GM23338 (cell line): ENCODE results near the gene ZNF746.

Experiments
- CREB1 ChIP-seq: fragments of 250-450 bp; sonication (Bioruptor Pico); IDR thresholded peaks from 2 replicates; pipeline ENCODE4 v1.5.0; 2020; ENCODE audit warnings: low read depth, mild to moderate bottlenecking, moderate library complexity
- EZH2 ChIP-seq: fragments of 200-600 bp; sonication (generic); IDR thresholded peaks from one replicate; pipeline ENCODE4 v1.8.0; 2017; ENCODE audit warnings: antibody characterized with exemption, mild to moderate bottlenecking, low read depth; ENCODE audit not compliant: unreplicated experiment
- JUNB ChIP-seq: IDR thresholded peaks from one replicate; pipeline ENCODE4 v1.6.1; 2016; ENCODE audit warnings: antibody characterized with exemption; ENCODE audit not compliant: unreplicated experiment
- NANOG ChIP-seq: IDR thresholded peaks from 2 replicates; pipeline ENCODE4 v1.6.1; 2016; ENCODE audit warnings: antibody characterized with exemption, borderline replicate concordance
- POLR2AphosphoS5 ChIP-seq: IDR thresholded peaks from 2 replicates; pipeline ENCODE4 v1.6.1; 2016; ENCODE audit warnings: antibody characterized with exemption, low read depth
- TF ChIP-seq, protein P1 (sequence below), 2 experiments: fragments of 200-600 bp in 1 of 2; sonication (generic) in 1 of 2; conservative IDR thresholded peaks; 2 replicates each; pipeline versions ENCODE4 v1.5.1 to v1.6.1; 2016 to 2017; ENCODE audit warnings: antibody characterized with exemption in 2 of 2, low read depth in 2 of 2, mild to moderate bottlenecking in 2 of 2, moderate library complexity in 1 of 2
- TF ChIP-seq, protein P2 (sequence below): IDR thresholded peaks from one replicate; pipeline ENCODE4 v1.6.1; 2018; ENCODE audit warnings: antibody characterized with exemption; ENCODE audit not compliant: unreplicated experiment
- TF ChIP-seq, protein P3 (sequence below): fragments of 250-450 bp; sonication (Bioruptor Pico); IDR thresholded peaks from 2 replicates; pipeline ENCODE4 v1.5.0; 2020; ENCODE audit warnings: mild to moderate bottlenecking, moderate library complexity

DNA sequence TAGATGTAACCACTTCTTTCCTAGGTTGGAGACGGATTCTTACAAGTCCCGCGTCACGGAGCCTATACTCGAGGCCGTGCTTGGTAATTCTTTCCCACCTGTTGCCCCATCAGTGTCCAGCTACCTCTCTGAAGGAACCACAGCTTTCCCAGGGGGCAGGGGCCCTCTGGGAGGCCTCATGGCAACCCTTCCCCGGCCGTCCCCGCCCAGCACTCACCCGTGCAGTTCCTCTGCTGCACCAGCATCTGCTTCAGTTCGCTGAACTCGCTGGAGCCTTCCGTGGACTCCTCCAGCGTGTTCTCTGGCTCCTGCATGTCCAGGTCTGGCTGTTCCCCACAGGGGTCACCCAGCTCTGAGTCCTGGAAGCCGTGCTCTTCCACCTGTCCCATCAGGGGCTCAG is 61.3 kb downstream of the ZNF746 start:
- TF ChIP-seq, protein P1, sequence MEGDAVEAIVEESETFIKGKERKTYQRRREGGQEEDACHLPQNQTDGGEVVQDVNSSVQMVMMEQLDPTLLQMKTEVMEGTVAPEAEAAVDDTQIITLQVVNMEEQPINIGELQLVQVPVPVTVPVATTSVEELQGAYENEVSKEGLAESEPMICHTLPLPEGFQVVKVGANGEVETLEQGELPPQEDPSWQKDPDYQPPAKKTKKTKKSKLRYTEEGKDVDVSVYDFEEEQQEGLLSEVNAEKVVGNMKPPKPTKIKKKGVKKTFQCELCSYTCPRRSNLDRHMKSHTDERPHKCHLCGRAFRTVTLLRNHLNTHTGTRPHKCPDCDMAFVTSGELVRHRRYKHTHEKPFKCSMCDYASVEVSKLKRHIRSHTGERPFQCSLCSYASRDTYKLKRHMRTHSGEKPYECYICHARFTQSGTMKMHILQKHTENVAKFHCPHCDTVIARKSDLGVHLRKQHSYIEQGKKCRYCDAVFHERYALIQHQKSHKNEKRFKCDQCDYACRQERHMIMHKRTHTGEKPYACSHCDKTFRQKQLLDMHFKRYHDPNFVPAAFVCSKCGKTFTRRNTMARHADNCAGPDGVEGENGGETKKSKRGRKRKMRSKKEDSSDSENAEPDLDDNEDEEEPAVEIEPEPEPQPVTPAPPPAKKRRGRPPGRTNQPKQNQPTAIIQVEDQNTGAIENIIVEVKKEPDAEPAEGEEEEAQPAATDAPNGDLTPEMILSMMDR (conservative IDR thresholded peaks at IDR 0.05; ENCODE audit: low read depth in 2 of 2), result no peak
- TF ChIP-seq, protein P2, sequence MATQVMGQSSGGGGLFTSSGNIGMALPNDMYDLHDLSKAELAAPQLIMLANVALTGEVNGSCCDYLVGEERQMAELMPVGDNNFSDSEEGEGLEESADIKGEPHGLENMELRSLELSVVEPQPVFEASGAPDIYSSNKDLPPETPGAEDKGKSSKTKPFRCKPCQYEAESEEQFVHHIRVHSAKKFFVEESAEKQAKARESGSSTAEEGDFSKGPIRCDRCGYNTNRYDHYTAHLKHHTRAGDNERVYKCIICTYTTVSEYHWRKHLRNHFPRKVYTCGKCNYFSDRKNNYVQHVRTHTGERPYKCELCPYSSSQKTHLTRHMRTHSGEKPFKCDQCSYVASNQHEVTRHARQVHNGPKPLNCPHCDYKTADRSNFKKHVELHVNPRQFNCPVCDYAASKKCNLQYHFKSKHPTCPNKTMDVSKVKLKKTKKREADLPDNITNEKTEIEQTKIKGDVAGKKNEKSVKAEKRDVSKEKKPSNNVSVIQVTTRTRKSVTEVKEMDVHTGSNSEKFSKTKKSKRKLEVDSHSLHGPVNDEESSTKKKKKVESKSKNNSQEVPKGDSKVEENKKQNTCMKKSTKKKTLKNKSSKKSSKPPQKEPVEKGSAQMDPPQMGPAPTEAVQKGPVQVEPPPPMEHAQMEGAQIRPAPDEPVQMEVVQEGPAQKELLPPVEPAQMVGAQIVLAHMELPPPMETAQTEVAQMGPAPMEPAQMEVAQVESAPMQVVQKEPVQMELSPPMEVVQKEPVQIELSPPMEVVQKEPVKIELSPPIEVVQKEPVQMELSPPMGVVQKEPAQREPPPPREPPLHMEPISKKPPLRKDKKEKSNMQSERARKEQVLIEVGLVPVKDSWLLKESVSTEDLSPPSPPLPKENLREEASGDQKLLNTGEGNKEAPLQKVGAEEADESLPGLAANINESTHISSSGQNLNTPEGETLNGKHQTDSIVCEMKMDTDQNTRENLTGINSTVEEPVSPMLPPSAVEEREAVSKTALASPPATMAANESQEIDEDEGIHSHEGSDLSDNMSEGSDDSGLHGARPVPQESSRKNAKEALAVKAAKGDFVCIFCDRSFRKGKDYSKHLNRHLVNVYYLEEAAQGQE, result no peak
- TF ChIP-seq JUNB (no peak), EZH2 (no peak), POLR2AphosphoS5 (no peak), NANOG (no peak), CREB1 (no peak)
- TF ChIP-seq, protein P3, sequence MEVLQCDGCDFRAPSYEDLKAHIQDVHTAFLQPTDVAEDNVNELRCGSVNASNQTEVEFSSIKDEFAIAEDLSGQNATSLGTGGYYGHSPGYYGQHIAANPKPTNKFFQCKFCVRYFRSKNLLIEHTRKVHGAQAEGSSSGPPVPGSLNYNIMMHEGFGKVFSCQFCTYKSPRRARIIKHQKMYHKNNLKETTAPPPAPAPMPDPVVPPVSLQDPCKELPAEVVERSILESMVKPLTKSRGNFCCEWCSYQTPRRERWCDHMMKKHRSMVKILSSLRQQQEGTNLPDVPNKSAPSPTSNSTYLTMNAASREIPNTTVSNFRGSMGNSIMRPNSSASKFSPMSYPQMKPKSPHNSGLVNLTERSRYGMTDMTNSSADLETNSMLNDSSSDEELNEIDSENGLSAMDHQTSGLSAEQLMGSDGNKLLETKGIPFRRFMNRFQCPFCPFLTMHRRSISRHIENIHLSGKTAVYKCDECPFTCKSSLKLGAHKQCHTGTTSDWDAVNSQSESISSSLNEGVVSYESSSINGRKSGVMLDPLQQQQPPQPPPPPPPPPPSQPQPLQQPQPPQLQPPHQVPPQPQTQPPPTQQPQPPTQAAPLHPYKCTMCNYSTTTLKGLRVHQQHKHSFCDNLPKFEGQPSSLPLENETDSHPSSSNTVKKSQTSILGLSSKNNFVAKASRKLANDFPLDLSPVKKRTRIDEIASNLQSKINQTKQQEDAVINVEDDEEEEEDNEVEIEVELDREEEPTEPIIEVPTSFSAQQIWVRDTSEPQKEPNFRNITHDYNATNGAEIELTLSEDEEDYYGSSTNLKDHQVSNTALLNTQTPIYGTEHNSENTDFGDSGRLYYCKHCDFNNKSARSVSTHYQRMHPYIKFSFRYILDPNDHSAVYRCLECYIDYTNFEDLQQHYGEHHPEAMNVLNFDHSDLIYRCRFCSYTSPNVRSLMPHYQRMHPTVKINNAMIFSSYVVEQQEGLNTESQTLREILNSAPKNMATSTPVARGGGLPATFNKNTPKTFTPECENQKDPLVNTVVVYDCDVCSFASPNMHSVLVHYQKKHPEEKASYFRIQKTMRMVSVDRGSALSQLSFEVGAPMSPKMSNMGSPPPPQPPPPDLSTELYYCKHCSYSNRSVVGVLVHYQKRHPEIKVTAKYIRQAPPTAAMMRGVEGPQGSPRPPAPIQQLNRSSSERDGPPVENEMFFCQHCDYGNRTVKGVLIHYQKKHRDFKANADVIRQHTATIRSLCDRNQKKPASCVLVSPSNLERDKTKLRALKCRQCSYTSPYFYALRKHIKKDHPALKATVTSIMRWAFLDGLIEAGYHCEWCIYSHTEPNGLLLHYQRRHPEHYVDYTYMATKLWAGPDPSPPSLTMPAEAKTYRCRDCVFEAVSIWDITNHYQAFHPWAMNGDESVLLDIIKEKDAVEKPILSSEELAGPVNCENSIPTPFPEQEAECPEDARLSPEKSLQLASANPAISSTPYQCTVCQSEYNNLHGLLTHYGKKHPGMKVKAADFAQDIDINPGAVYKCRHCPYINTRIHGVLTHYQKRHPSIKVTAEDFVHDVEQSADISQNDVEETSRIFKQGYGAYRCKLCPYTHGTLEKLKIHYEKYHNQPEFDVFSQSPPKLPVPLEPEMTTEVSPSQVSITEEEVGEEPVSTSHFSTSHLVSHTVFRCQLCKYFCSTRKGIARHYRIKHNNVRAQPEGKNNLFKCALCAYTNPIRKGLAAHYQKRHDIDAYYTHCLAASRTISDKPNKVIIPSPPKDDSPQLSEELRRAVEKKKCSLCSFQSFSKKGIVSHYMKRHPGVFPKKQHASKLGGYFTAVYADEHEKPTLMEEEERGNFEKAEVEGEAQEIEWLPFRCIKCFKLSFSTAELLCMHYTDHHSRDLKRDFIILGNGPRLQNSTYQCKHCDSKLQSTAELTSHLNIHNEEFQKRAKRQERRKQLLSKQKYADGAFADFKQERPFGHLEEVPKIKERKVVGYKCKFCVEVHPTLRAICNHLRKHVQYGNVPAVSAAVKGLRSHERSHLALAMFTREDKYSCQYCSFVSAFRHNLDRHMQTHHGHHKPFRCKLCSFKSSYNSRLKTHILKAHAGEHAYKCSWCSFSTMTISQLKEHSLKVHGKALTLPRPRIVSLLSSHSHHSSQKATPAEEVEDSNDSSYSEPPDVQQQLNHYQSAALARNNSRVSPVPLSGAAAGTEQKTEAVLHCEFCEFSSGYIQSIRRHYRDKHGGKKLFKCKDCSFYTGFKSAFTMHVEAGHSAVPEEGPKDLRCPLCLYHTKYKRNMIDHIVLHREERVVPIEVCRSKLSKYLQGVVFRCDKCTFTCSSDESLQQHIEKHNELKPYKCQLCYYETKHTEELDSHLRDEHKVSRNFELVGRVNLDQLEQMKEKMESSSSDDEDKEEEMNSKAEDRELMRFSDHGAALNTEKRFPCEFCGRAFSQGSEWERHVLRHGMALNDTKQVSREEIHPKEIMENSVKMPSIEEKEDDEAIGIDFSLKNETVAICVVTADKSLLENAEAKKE (CRISPR knock-in tag), result no peak
